ENCODE measurements around the gene CD3E. TPM values are rescaled to one million over a fixed set of nuclear protein-coding genes. Genes with fewer than 3 reads are reported as not detected.

The CD3E gene
- total and polyA plus RNA-seq, 9 of the 15 experiments (the other 6 are each of a cell fraction or from before 2014, with no cell fraction given), result 0.07 to 0.62 (median 0.19) TPM; not detected in 5

DNA sequence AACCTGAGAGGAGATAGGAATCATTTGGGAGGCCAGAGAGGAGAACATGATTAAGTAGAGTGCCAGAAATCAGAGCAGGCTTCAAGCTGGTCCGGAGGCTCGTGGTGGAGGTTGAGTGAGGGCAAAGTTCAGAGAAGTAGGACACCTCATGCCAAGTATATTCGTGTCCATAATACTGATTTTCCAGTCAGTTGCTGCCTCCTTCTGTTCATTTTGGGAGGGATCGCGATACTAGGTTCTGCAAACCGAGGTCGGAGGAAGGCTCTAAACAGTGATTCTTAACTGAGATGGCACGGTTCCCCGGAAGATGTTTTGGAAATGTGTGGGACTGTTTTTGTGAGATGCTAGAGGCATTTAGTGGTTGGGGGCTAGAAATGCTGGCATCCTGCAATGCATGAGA lies 13.6 kb upstream of the CD3E start:
- DNase-seq (ENCODE audit: extremely low read depth in 1 of 4, low spot score in 3 of 4), result peak in 1 of 4 experiments; percentile 30
- peak; percentile 79 for FAIRE-seq
- TF ChIP-seq HDAC1 (IDR thresholded peaks at IDR 0.05) (no peak), NCOR1 (IDR thresholded peaks at IDR 0.05) (no peak), CREBBP (IDR thresholded peaks at IDR 0.05; ENCODE audit: low read depth, low read length) (no peak), NELFE (IDR thresholded peaks at IDR 0.05; ENCODE audit: insufficient read depth, insufficient read length) (no peak), ZNF146 (CRISPR knock-in tag; IDR thresholded peaks at IDR 0.05; ENCODE audit: unreplicated experiment) (no peak)
- TF ChIP-seq, protein P1, sequence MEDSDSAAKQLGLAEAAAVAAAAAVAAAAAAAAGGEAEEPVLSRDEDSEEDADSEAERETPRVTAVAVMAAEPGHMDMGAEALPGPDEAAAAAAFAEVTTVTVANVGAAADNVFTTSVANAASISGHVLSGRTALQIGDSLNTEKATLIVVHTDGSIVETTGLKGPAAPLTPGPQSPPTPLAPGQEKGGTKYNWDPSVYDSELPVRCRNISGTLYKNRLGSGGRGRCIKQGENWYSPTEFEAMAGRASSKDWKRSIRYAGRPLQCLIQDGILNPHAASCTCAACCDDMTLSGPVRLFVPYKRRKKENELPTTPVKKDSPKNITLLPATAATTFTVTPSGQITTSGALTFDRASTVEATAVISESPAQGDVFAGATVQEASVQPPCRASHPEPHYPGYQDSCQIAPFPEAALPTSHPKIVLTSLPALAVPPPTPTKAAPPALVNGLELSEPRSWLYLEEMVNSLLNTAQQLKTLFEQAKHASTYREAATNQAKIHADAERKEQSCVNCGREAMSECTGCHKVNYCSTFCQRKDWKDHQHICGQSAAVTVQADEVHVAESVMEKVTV (CRISPR knock-in tag; IDR thresholded peaks at IDR 0.05), result peak; percentile 83
- TF ChIP-seq, protein P2, sequence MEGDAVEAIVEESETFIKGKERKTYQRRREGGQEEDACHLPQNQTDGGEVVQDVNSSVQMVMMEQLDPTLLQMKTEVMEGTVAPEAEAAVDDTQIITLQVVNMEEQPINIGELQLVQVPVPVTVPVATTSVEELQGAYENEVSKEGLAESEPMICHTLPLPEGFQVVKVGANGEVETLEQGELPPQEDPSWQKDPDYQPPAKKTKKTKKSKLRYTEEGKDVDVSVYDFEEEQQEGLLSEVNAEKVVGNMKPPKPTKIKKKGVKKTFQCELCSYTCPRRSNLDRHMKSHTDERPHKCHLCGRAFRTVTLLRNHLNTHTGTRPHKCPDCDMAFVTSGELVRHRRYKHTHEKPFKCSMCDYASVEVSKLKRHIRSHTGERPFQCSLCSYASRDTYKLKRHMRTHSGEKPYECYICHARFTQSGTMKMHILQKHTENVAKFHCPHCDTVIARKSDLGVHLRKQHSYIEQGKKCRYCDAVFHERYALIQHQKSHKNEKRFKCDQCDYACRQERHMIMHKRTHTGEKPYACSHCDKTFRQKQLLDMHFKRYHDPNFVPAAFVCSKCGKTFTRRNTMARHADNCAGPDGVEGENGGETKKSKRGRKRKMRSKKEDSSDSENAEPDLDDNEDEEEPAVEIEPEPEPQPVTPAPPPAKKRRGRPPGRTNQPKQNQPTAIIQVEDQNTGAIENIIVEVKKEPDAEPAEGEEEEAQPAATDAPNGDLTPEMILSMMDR (IDR thresholded peaks at IDR 0.05 in 2 of 3, conservative IDR thresholded peaks at IDR 0.05 in 1 of 3; ENCODE audit: insufficient read depth in 2 of 3, low read depth in 1 of 3, low read length in 3 of 3), result peak; percentile 41 to 65 (median 46); a peak in 4 of 6 replicates

More for the DNA sequence above, 13.6 kb upstream of the CD3E start:
- ChIA-PET CTCF (ENCODE audit: low intra/inter-chr PET ratio) (interaction anchor here (0.6 to 2.9 kb wide), 6 partner anchors 33 to 447 kb away, joined by 3 to 39 read pairs (median 3); no protein-coding TSS in a partner anchor), POLR2A (no interaction called here)
- no TSS peak for BruUV-seq (replicated peaks)
- no peak overlapping the region for H3K9ac ChIP-seq (ENCODE audit: insufficient read depth in 1 of 2, low read depth in 2 of 2, low read length in 2 of 2)
- H3K27me3 ChIP-seq (ENCODE audit: control insufficient read depth in 2 of 2, insufficient read depth in 2 of 2, low read length in 2 of 2), result peaks cover 0 to 8% of the 10 kb centered on the region in 2 experiments; a peak in 2 of 5 replicates
- ATAC-seq, result peak; percentile 68
- H3K9me1 ChIP-seq (ENCODE audit: control insufficient read depth, insufficient read depth, low read length), result no peaks in the 10 kb centered on the region
- H3K4me1 ChIP-seq (replicated peaks in 1 of 2; ENCODE audit: control insufficient read depth in 2 of 2, insufficient read depth in 2 of 2, low read length in 2 of 2), result no peaks in the 10 kb centered on the region; a peak in 1 of 5 replicates
- no peak overlapping the region for H2AFZ ChIP-seq (ENCODE audit: low read depth, low read length)
- no peaks in the 10 kb centered on the region for H3K79me2 ChIP-seq (ENCODE audit: control insufficient read depth, insufficient read depth, low read length)
- H3K4me3 ChIP-seq, result no peak overlapping the region
- no peaks in the 10 kb centered on the region for H3K36me3 ChIP-seq (ENCODE audit: control insufficient read depth, insufficient read depth, low read length)
- under 1% methylated on average over 8 of the region's 9 CpGs for WGBS (ENCODE audit: insufficient coverage, low coverage, missing lambda C conversion rate)
- in situ Hi-C loops (cut with MboI), result no loop called here
- no peak overlapping the region for H3K27ac ChIP-seq (ENCODE audit: extremely low read depth, low read depth, low read length)
- H4K20me1 ChIP-seq (replicated peaks; ENCODE audit: control insufficient read depth, insufficient read depth, low read length), result no peaks in the 10 kb centered on the region
- no peak overlapping the region for H3K4me2 ChIP-seq (ENCODE audit: insufficient read depth, low read length)
- no peaks in the 10 kb centered on the region for H3K9me3 ChIP-seq (replicated peaks; ENCODE audit: control insufficient read depth, insufficient read depth, low read depth, low read length)
- intact Hi-C loops (cut with micrococcal nuclease), result loop anchor here (1.0 to 2.0 kb wide), 3 partner anchors 65 to 146 kb away; no protein-coding TSS in a partner anchor

Measured in K562 (cell line).